Suprapubic skin (tissue), 4 donors: Measurements from ENCODE around the gene DHRS4L2. TPM values are rescaled to one million over a fixed set of nuclear protein-coding genes. Genes with fewer than 3 reads are reported as not detected.
"Not testable (repeated sequence)": the region's sequence is repeated elsewhere in the genome, so short reads cannot be mapped to it uniquely, and the experiment has no call there.

Source experiments
- DNase-seq, 2 donors: peaks; one replicate each; pipeline ENCODE4 v3.0.0-alpha.2; 2019; ENCODE audit warnings: low spot score in 2 of 2
- H3K27ac ChIP-seq: fragments of 200-600 bp; sonication (generic); one replicate; pipeline ENCODE4 v1.5.1; 2019
- H3K27me3 ChIP-seq: fragments of 200-600 bp; sonication (generic); one replicate; pipeline ENCODE4 v1.5.1; 2019
- H3K36me3 ChIP-seq: fragments of 200-600 bp; sonication (generic); one replicate; pipeline ENCODE4 v1.5.1; 2019
- H3K4me1 ChIP-seq: fragments of 200-600 bp; sonication (generic); one replicate; pipeline ENCODE4 v1.5.1; 2019
- H3K4me3 ChIP-seq: fragments of 200-600 bp; sonication (generic); one replicate; pipeline ENCODE4 v1.5.1; 2019; ENCODE audit warnings: mild to moderate bottlenecking
- H3K9me3 ChIP-seq: fragments of 200-600 bp; sonication (generic); one replicate; pipeline ENCODE4 v1.5.1; 2019
- EP300 ChIP-seq: sonication (generic); formaldehyde crosslinking; IDR thresholded peaks from one replicate; pipeline ENCODE4 v1.6.1; 2017; ENCODE audit warnings: antibody characterized with exemption
- POLR2A ChIP-seq, 2 donors: fragments of 450-650 bp; IDR thresholded peaks; one replicate each; pipeline ENCODE4 v1.6.1; 2017; ENCODE audit warnings: antibody characterized with exemption in 2 of 2, mild to moderate bottlenecking in 2 of 2, moderate library complexity in 2 of 2
- POLR2AphosphoS5 ChIP-seq, 3 donors: sonication (generic); formaldehyde crosslinking; IDR thresholded peaks; one replicate each; pipeline ENCODE4 v1.6.1; 2017; ENCODE audit warnings: antibody characterized with exemption in 3 of 3
- WGBS: methylation state at CpG from one replicate; pipeline ENCODE4 v1.1.5; 2018; 5-methylcytosine and 5-hydroxymethylcytosine counted together
- total RNA-seq, 4 donors: library from RNA; depleted of rRNA; stranded (reverse); fragments of >200 nt; gene quantifications; one replicate each; pipeline ENCODE4 v1.1.0, GENCODE V29; 2016
- TF ChIP-seq, protein P1 (sequence below), 2 donors: fragments of 200-600 bp in 1 of 2; fragments of 450-650 bp in 1 of 2; sonication (generic) in 1 of 2; IDR thresholded peaks; one replicate each; pipeline ENCODE4 v1.5.1; 2016 to 2019; ENCODE audit warnings: antibody characterized with exemption in 2 of 2, mild to moderate bottlenecking in 1 of 2, moderate library complexity in 1 of 2

Gene DHRS4L2
- total RNA-seq, 4 donors from 2014 or later: 17.5 to 27.9 (median 21.0) TPM

DNA sequence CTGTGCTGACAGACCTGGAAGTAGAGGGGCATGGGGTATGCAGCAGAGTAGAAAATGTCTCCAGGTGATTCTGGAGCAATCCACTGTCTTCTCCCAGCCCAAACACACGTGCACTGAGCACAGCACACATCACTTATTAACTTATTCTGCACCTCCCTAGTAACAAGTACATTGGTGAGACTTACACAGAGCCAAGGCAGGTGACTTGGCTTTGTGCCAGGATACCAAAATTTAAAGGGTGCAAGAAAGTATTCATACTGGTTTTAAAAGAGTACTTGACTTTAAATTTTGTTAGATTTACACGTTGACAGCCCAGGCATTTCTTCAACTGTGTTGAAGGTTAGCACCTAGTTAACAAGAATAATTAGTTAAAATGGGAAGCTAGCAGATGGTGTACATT lies 52.0 kb downstream of the DHRS4L2 start:
- H3K36me3 ChIP-seq: no peaks in the 10 kb centered on the region
- no peaks in the 10 kb centered on the region for H3K9me3 ChIP-seq
- peaks cover 28% of the 10 kb centered on the region for H3K4me1 ChIP-seq
- DNase-seq: no peak
- H3K27me3 ChIP-seq: no peaks in the 10 kb centered on the region
- WGBS: 49% methylated on average over 2 of the region's 2 CpGs
- TF ChIP-seq POLR2AphosphoS5 (IDR thresholded peaks at IDR 0.05) (no peak), EP300 (no peak), POLR2A (IDR thresholded peaks at IDR 0.05) (no peak)
- TF ChIP-seq, protein P1, sequence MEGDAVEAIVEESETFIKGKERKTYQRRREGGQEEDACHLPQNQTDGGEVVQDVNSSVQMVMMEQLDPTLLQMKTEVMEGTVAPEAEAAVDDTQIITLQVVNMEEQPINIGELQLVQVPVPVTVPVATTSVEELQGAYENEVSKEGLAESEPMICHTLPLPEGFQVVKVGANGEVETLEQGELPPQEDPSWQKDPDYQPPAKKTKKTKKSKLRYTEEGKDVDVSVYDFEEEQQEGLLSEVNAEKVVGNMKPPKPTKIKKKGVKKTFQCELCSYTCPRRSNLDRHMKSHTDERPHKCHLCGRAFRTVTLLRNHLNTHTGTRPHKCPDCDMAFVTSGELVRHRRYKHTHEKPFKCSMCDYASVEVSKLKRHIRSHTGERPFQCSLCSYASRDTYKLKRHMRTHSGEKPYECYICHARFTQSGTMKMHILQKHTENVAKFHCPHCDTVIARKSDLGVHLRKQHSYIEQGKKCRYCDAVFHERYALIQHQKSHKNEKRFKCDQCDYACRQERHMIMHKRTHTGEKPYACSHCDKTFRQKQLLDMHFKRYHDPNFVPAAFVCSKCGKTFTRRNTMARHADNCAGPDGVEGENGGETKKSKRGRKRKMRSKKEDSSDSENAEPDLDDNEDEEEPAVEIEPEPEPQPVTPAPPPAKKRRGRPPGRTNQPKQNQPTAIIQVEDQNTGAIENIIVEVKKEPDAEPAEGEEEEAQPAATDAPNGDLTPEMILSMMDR (IDR thresholded peaks at IDR 0.05): no peak
- no peak overlapping the region for H3K4me3 ChIP-seq
- no peak overlapping the region for H3K27ac ChIP-seq

- Histone ChIP-seq H3K36me3 (no peaks in the 10 kb centered on the region), H3K27me3 (no peaks in the 10 kb centered on the region), H3K4me3 (no peak overlapping the region), H3K9me3 (no peaks in the 10 kb centered on the region), H3K27ac (no peak overlapping the region), H3K4me1 (peaks cover 10% of the 10 kb centered on the region)
- 19% methylated on average over 5 of the region's 5 CpGs for whole genome bisulfite sequencing
- TF ChIP-seq, protein P1 (IDR thresholded peaks at IDR 0.05): no peak
- TF ChIP-seq POLR2A (IDR thresholded peaks at IDR 0.05) (no peak), POLR2AphosphoS5 (IDR thresholded peaks at IDR 0.05) (no peak), EP300 (no peak)
- no peak for DNase-seq
Observed at GRCh38 chr14:24042746-24043145, 54.0 kb downstream of the DHRS4L2 start.

- 84% methylated on average over 2 of the region's 2 CpGs for WGBS
- not testable (repeated sequence) for H3K9me3 ChIP-seq, H3K36me3 ChIP-seq, H3K4me3 ChIP-seq, H3K27me3 ChIP-seq, DNase-seq, H3K27ac ChIP-seq
- peaks cover 17% of the 10 kb centered on the region for H3K4me1 ChIP-seq
Observed at GRCh38 chr14:24049002-24049401, 60.3 kb downstream of the DHRS4L2 start.

GRCh38 chr14:24050753-24051152 lies 62.0 kb downstream of the DHRS4L2 start:
- Histone ChIP-seq H3K27ac (peak overlapping the region; percentile 74), H3K4me1 (peaks cover 17% of the 10 kb centered on the region)
- H3K36me3 ChIP-seq, H3K4me3 ChIP-seq, DNase-seq, H3K9me3 ChIP-seq, H3K27me3 ChIP-seq: not testable (repeated sequence)
- WGBS: 43% methylated on average over 8 of the region's 8 CpGs

GRCh38 chr14:24051176-24051788 lies 62.6 kb downstream of the DHRS4L2 start:
- TF ChIP-seq EP300: no peak
- TF ChIP-seq POLR2AphosphoS5 (IDR thresholded peaks at IDR 0.05): peak in 1 of 3 donors; percentile 16
- TF ChIP-seq, protein P1 (IDR thresholded peaks at IDR 0.05): no peak
- no peak for TF ChIP-seq POLR2A (IDR thresholded peaks at IDR 0.05)
- Histone ChIP-seq H3K9me3 (no peaks in the 10 kb centered on the region), H3K36me3 (no peaks in the 10 kb centered on the region), H3K27ac (peak overlapping the region; percentile 74), H3K27me3 (no peaks in the 10 kb centered on the region), H3K4me1 (peaks cover 17% of the 10 kb centered on the region), H3K4me3 (peak overlapping the region; percentile 57)
- DNase-seq: no peak
- WGBS: 18% methylated on average over 7 of the region's 20 CpGs

DNA sequence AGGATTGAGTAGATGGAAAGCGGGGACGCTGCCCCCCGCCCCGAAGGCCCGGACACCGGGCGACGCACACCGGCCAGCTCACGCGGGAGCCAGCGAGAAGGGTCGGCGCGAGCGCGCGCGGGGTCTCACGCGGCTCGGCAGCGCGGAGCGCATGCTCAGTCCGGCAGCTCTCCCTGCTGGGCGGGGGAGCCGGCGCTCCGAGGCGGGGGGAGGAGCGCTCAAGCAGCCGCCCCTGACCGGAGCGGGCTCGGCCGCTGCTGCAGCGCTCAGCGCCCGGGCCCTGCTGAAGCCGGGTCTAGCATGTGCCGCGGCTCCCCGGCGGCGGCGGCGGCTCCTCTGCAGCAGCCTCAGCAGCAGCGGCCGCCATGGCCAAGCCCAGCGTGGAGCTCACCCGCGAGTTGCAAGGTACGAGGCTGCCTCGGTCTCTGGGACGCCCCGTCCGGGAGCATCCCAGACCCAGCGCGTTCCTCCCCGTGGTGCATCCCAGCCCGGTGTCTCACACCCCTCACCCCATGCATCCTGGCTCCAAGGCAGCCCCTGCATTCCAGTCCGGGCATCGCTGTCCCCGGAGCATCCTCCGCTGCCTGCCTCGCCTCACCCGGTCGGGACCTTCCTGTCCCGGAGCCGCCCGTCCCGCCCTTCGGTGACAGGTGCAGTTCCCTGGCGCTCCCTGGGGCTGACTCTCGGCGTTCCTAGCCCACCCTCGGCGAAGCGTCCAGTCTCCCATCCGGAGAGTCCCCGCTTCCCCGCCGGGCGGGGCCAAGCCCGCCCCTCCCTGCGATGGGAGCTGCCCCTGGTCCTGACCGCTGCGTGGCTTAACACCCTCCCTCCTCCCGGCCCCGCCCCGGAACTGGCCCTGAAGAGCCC lies 63.3 kb downstream of the DHRS4L2 start, which contains the start of gene CARMIL3:
TSS of gene CARMIL3 (plus strand) at position 221 of the 867 bp plus-strand sequence. CDS start at position 366, 145 bp downstream.
- TF ChIP-seq, protein P1 (IDR thresholded peaks at IDR 0.05): no peak
- TF ChIP-seq POLR2A (IDR thresholded peaks at IDR 0.05): no peak
- no peak for TF ChIP-seq EP300
- no peak for TF ChIP-seq POLR2AphosphoS5 (IDR thresholded peaks at IDR 0.05)
- peak in 1 of 2 donors; percentile 76 for DNase-seq
- WGBS: 4% methylated on average over 9 of the region's 92 CpGs
- H3K27me3 ChIP-seq: no peaks in the 10 kb centered on the region
- peak within 1 kb of the TSS; percentile 74 for H3K27ac ChIP-seq
- no peaks in the 10 kb centered on the region for H3K36me3 ChIP-seq
- peak within 1 kb of the TSS; percentile 57 for H3K4me3 ChIP-seq
- peaks cover 17% of the 10 kb centered on the region for H3K4me1 ChIP-seq
- no peaks in the 10 kb centered on the region for H3K9me3 ChIP-seq
